SK-N-SH (cell line): Measurements from ENCODE around the gene SLC9A8. TPM values are rescaled to one million over a fixed set of nuclear protein-coding genes. Genes with fewer than 3 reads are reported as not detected.

Source experiments
- CTCF ChIA-PET: fragments of 300-600, 350-600 bp; formaldehyde crosslinking; extraction: SDS; loops from one replicate; lab custom pipeline; 2021; lab: Yijun Ruan, JAX
- POLR2A ChIA-PET: fragments of 350-600 bp; sonication (Branson Sonifier 250); formaldehyde crosslinking; extraction: SDS; loops from one replicate; lab custom pipeline; 2020; ENCODE audit warnings: antibody characterized with exemption, inconsistent platforms; lab: Yijun Ruan, JAX
- DNase-seq: peaks from one replicate; pipeline ENCODE4 v3.0.0; 2012
- H2AFZ ChIP-seq: fragments of 200-600 bp; sonication (generic); 2 replicates; pipeline ENCODE4 v1.8.1; 2016; ENCODE audit warnings: antibody characterized with exemption, mild to moderate bottlenecking, low read depth
- H3F3A ChIP-seq: fragments of 200-600 bp; sonication (generic); replicated peaks from 2 replicates; pipeline ENCODE3; 2016; ENCODE audit warnings: antibody characterized with exemption, mild to moderate bottlenecking; ENCODE audit not compliant: insufficient read depth
- H3K27ac ChIP-seq, 2 experiments: fragments of 200-500 bp in 1 of 2; fragments of 200-600 bp in 1 of 2; sonication (Bioruptor generic) in 1 of 2; sonication (generic), shearing (Covaris generic) in 1 of 2; 2 replicates each; pipeline versions ENCODE4 v1.5.1 to v1.6.1; 2014 to 2016; ENCODE audit warnings: low read depth in 2 of 2, inconsistent platforms in 1 of 2, low read length in 1 of 2, mild to moderate bottlenecking in 1 of 2, mixed read lengths in 1 of 2
- H3K27me3 ChIP-seq: fragments of 200-600 bp; sonication (generic), shearing (Covaris generic); 2 replicates; pipeline ENCODE4 v1.6.1; 2016; ENCODE audit warnings: mixed run types; ENCODE audit not compliant: insufficient read depth
- H3K36me3 ChIP-seq, 2 experiments: fragments of 200-500 bp in 1 of 2; fragments of 200-600 bp in 1 of 2; sonication (Bioruptor generic) in 1 of 2; sonication (generic) in 1 of 2; replicated peaks in 1 of 2; 2 replicates each; pipeline versions ENCODE3 to v1.5.1; 2014 to 2016; ENCODE audit warnings: low read length in 1 of 2, mild to moderate bottlenecking in 1 of 2; ENCODE audit not compliant: insufficient read depth in 2 of 2, control insufficient read depth in 1 of 2
- H3K4me1 ChIP-seq, 2 experiments: fragments of 200-500 bp in 1 of 2; fragments of 200-600 bp in 1 of 2; sonication (Bioruptor generic) in 1 of 2; sonication (generic), shearing (Covaris generic) in 1 of 2; 2 replicates each; pipeline versions ENCODE4 v1.5.1 to v1.6.1; 2014 to 2016; ENCODE audit warnings: low read depth in 1 of 2, low read length in 1 of 2, mixed run types in 1 of 2; ENCODE audit not compliant: insufficient read depth in 2 of 2, control insufficient read depth in 1 of 2
- H3K4me2 ChIP-seq: fragments of 200-600 bp; sonication (generic), shearing (Covaris generic); 2 replicates; pipeline ENCODE4 v1.6.1; 2017; ENCODE audit warnings: mixed run types
- H3K4me3 ChIP-seq, 2 experiments: fragments of 200-500 bp in 1 of 2; fragments of 200-600 bp in 1 of 2; sonication (Bioruptor generic) in 1 of 2; sonication (generic), shearing (Covaris generic) in 1 of 2; 2 replicates each; pipeline versions ENCODE4 v1.5.1 to v1.8.1; 2014 to 2016; ENCODE audit warnings: low read depth in 2 of 2, inconsistent platforms in 1 of 2, low read length in 1 of 2, mild to moderate bottlenecking in 1 of 2, mixed read lengths in 1 of 2, moderate library complexity in 1 of 2
- H3K79me2 ChIP-seq: fragments of 200-600 bp; sonication (generic); 2 replicates; pipeline ENCODE4 v1.8.1; 2017; ENCODE audit warnings: mild to moderate bottlenecking; ENCODE audit not compliant: insufficient read depth
- H3K9ac ChIP-seq: fragments of 200-600 bp; sonication (generic); 2 replicates; pipeline ENCODE4 v1.6.1; 2017; ENCODE audit warnings: mixed run types
- H3K9me2 ChIP-seq: fragments of 200-600 bp; sonication (generic); 2 replicates; pipeline ENCODE4 v1.6.1; 2017; ENCODE audit warnings: mixed run types
- H3K9me3 ChIP-seq: fragments of 200-600 bp; sonication (generic); 2 replicates; pipeline ENCODE4 v1.6.1; 2017; ENCODE audit warnings: mixed run types, mild to moderate bottlenecking, moderate library complexity
- H4K20me1 ChIP-seq: fragments of 200-600 bp; sonication (generic); 2 replicates; pipeline ENCODE4 v1.6.1; 2017; ENCODE audit warnings: mild to moderate bottlenecking, mixed run types; ENCODE audit not compliant: insufficient read depth
- CTCF ChIP-seq: fragments of 200-600 bp; sonication (generic); IDR thresholded peaks from 2 replicates; pipeline ENCODE4 v1.6.1; 2017; ENCODE audit warnings: antibody characterized with exemption, mild to moderate bottlenecking, moderate library complexity
- ELF1 ChIP-seq: IDR thresholded peaks from 2 replicates; pipeline ENCODE4 v1.4.0; 2012
- EP300 ChIP-seq, 2 experiments: IDR thresholded peaks; 2 replicates each; pipeline versions ENCODE4 v1.4.0 to v1.6.1; 2012; ENCODE audit warnings: borderline replicate concordance in 1 of 2, low read depth in 1 of 2, low read length in 1 of 2
- FOSL2 ChIP-seq: IDR thresholded peaks from 2 replicates; pipeline ENCODE4 v1.4.0; 2012; ENCODE audit warnings: low read depth, mild to moderate bottlenecking, moderate library complexity, borderline replicate concordance
- FOXJ3 ChIP-seq: sonication (generic); formaldehyde crosslinking; IDR thresholded peaks from 2 replicates; pipeline ENCODE4 v1.5.1; 2020; ENCODE audit warnings: mild to moderate bottlenecking, missing genetic modification reagents
- FOXM1 ChIP-seq: IDR thresholded peaks from 2 replicates; pipeline ENCODE4 v1.4.0; 2012; ENCODE audit warnings: low read depth, mild to moderate bottlenecking
- IRF3 ChIP-seq: fragments of 150-350 bp; IDR thresholded peaks from 2 replicates; pipeline ENCODE4 v1.6.1; 2016; ENCODE audit warnings: mild to moderate bottlenecking, low read depth, low read length
- MXI1 ChIP-seq: IDR thresholded peaks from 2 replicates; pipeline ENCODE4 v1.6.1; 2012; ENCODE audit warnings: mild to moderate bottlenecking, low read depth, low read length, improper control_type of control experiment
- PBX3 ChIP-seq: IDR thresholded peaks from 2 replicates; pipeline ENCODE4; 2012
- RAD21 ChIP-seq: IDR thresholded peaks from 2 replicates; pipeline ENCODE4 v1.6.1; 2012; ENCODE audit warnings: mild to moderate bottlenecking, low read length
- SIN3A ChIP-seq: IDR thresholded peaks from 2 replicates; pipeline ENCODE4 v1.6.1; 2012; ENCODE audit warnings: low read depth, mild to moderate bottlenecking, low read length, moderate library complexity, borderline replicate concordance
- USF1 ChIP-seq: IDR thresholded peaks from 2 replicates; pipeline ENCODE4 v1.4.0; 2012; ENCODE audit warnings: low read depth, borderline replicate concordance
- ZBTB33 ChIP-seq: IDR thresholded peaks from 2 replicates; pipeline ENCODE4 v1.4.0; 2012; ENCODE audit warnings: low read depth, borderline replicate concordance
- WGBS: methylation state at CpG from one replicate; pipeline ENCODE4 v1.1.6; 2017; ENCODE audit warnings: low lambda C conversion rate; 5-methylcytosine and 5-hydroxymethylcytosine counted together
- polyA plus RNA-seq, 3 experiments: library from polyadenylated mRNA; depleted of rRNA; stranded (reverse); fragments of >200 nt; gene quantifications; 2 replicates each; pipeline ENCODE4 v1.2.3, GENCODE V29; 2012

SLC9A8 gene
- polyA plus RNA-seq, 1 of the 3 experiments (the other 2 are of a cell fraction), result 3.4 TPM

- H3K4me2 ChIP-seq, result no peak overlapping the region
- 93% methylated on average over 6 of the region's 6 CpGs for WGBS
- no peaks in the 10 kb centered on the region for H3K27me3 ChIP-seq
- peaks cover 0 to 9% of the 10 kb centered on the region in 2 experiments; a peak in 1 of 4 replicates for H3K4me1 ChIP-seq
- H3K4me3 ChIP-seq, result no peak overlapping the region
- ChIA-PET POLR2A (no interaction called here), CTCF (interaction anchor here (0.6 to 1.7 kb wide), 5 partner anchors 8 to 564 kb away, joined by 3 to 6 read pairs (median 4); no protein-coding TSS in a partner anchor)
- DNase-seq, result no peak
- H3F3A ChIP-seq, result no peaks in the 10 kb centered on the region
- no peaks in the 10 kb centered on the region for H3K9me3 ChIP-seq
- H3K9ac ChIP-seq, result no peak overlapping the region
- H3K27ac ChIP-seq, result no peak overlapping the region
- no peaks in the 10 kb centered on the region for H3K9me2 ChIP-seq
- no peaks in the 10 kb centered on the region for H3K36me3 ChIP-seq
- H2AFZ ChIP-seq, result no peak overlapping the region
- no peaks in the 10 kb centered on the region for H4K20me1 ChIP-seq
- TF ChIP-seq USF1, result no peak
- no peak for TF ChIP-seq EP300 (IDR thresholded peaks at IDR 0.05; ENCODE audit: borderline replicate concordance in 1 of 2, low read depth in 1 of 2, low read length in 1 of 2)
- TF ChIP-seq CTCF, result no peak
- TF ChIP-seq IRF3, result no peak
- TF ChIP-seq RAD21, result no peak
- no peak for TF ChIP-seq MXI1
- no peak for TF ChIP-seq ELF1
- no peak for TF ChIP-seq ZBTB33
- no peak for TF ChIP-seq FOXJ3 (CRISPR knock-in tag)
- no peak for TF ChIP-seq FOXM1
- no peak for TF ChIP-seq FOSL2
- no peak for TF ChIP-seq SIN3A
- TF ChIP-seq PBX3, result no peak
- no peaks in the 10 kb centered on the region for H3K79me2 ChIP-seq
Observed at GRCh38 chr20:49896204-49896603, 83.6 kb downstream of the SLC9A8 start.
